IPS DF 19.7 (cell line): ENCODE data around the gene AXL.

Source experiments
- DNase-seq: peaks from one replicate; pipeline ENCODE4 v3.0.0-alpha.2; 2013; ENCODE audit warnings: low read depth, low spot score

The AXL gene

GRCh38 chr19:41307954-41308449 lies 89.0 kb downstream of the AXL start:
- no peak for DNase-seq

DNA sequence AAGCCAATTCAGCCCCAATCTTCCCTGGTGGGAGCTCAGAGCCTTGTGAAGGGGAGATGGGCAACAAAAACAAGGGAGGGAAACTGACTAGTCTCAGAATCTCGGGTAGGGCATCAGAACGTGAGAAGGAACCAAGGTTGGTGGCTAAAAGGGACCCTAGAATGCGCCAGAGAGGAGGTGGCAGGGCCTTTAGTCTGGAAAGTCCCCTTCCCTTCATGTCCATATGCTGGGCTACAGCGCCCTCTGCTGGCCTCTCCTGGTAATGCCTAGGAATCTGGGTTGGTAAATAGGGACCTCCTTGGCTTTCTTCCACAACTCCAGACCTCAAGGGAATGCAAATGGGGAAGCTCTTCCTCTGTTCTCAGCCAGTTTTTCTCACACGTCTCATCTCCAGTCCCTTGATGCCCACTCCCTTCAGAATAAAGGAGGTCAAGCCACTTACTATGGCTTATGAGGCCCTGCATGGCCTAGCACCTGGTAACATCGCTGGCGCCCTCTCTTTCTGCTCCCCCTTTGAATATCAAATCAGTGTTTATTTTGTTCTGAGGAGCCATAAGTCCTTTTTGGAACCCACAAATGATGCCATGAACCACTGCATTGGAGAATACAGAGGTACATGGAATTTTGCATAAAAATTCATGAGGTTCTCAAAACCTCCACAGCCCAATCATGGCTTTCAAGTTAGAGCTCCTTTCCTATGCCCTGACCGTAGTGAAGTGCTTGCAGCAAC lies 89.6 kb downstream of the AXL start:
- DNase-seq, result no peak

DNA sequence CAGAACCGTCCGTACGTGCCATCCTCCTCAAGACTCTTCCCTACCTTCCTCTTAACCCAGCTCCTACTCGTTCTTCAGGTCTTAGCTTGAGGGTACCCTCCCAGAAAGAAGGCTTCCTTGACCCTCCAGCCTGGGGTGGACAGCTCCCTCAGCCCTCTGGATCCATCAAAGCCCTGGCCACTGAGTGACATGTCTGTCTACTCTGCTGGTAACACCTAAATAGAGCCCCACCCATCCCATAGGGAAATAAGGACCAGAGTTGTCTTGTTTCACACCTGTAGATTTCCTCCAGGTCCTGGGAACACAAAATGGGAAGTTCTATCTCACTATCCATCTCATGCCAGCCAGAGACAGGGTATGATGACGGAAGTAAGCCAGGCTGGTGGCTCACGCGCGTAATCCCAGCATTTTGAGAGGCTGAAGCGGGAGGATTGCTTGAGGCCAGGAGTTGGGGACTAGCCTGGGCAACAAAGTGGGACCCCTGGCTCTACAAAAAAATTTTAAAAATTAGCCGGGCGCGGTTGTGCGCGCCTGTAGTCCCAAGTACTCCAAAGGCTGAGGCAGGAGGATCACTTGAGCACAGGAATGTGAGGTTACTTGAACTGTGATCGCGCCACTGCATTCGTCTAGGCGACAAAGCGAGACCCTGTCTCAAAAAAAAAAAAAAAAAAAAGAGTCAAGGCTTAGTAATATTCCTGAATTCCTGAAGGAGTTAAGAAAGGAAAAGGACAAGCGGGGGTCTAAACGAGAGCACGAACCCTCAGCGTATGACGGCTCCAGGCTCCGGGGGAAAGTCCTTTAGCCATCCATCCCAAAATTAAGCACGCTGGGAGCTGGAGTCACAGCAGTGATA lies 90.4 kb downstream of the AXL start:
- DNase-seq, result no peak

- DNase-seq, result no peak
These were observed 91.2 kb downstream of the AXL start, which contains the start of gene CCDC97 for GRCh38 chr19:41310033-41310831. Gene CCDC97 (plus strand): TSS chr19:41310172. CDS start chr19:41310311, 139 bp downstream.

DNA sequence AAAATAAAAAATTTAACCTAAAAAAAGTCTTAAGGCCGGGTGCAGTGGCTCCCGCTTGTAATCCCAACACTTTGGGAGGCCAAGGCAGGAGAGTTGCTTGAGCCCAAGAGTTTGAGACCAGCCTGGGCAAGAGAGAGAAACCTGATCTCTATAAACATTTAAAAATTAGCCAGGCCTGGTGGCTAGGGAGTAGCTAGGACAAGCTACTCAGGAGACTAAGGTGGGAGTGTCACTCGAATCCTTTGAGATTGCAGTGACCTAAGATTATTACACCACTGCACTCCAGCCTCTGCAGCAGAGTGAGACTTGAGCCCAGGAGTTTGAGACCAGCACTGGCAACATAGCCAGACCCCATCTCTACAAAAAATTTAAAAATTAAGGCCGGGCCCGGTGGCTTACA lies 92.0 kb downstream of the AXL start:
- no peak for DNase-seq
